WTC11 (cell line): ENCODE data around the gene RPS6KA6. TPM values are rescaled to one million over a fixed set of nuclear protein-coding genes. Genes with fewer than 3 reads are reported as not detected.

Experiments used
- ATAC-seq: fragments of 200-7000 bp; cut with Tn5 transposase; 2 replicates; pipeline ENCODE4 v1.10.0; 2021; ENCODE audit warnings: mild to moderate bottlenecking, moderate library complexity
- CTCF ChIA-PET: fragments of 300-600 bp; sonication (Branson Sonifier 250); formaldehyde crosslinking; loops from one replicate; lab custom pipeline; 2021; ENCODE audit warnings: antibody characterized with exemption; lab: Charles Lee
- POLR2A ChIA-PET: fragments of 350-600 bp; sonication (Branson Sonifier 250); formaldehyde crosslinking; loops from one replicate; lab custom pipeline; 2021; ENCODE audit warnings: antibody characterized with exemption; lab: Charles Lee
- DNase-seq: peaks from one replicate; pipeline ENCODE4 v3.0.0; 2021; ENCODE audit warnings: low spot score
- H3K27ac Mint-ChIP-seq: 2 replicates; pipeline ENCODE4 v1.8.0; 2021; ENCODE audit warnings: mixed read lengths
- H3K27me3 Mint-ChIP-seq: 2 replicates; pipeline ENCODE4 v1.8.0; 2021; ENCODE audit warnings: low read depth, mild to moderate bottlenecking, moderate library complexity, mixed read lengths
- H3K36me3 Mint-ChIP-seq: 2 replicates; pipeline ENCODE4 v1.8.0; 2021; ENCODE audit warnings: mixed read lengths
- H3K4me1 Mint-ChIP-seq: 2 replicates; pipeline ENCODE4 v1.8.0; 2022; ENCODE audit warnings: mixed read lengths
- H3K4me3 Mint-ChIP-seq: 2 replicates; pipeline ENCODE4 v1.8.0; 2021; ENCODE audit warnings: mild to moderate bottlenecking, moderate library complexity, mixed read lengths
- H3K9me3 Mint-ChIP-seq: 2 replicates; pipeline ENCODE4 v1.8.0; 2021; ENCODE audit warnings: mixed read lengths
- AFF4 ChIP-seq: sonication (generic); formaldehyde crosslinking; IDR thresholded peaks from 2 replicates; pipeline ENCODE4 v1.8.1; 2023; ENCODE audit warnings: mild to moderate bottlenecking, missing genetic modification reagents, borderline replicate concordance
- ATF6 ChIP-seq: sonication (generic); formaldehyde crosslinking; IDR thresholded peaks from 2 replicates; pipeline ENCODE4 v1.8.1; 2023; ENCODE audit warnings: mild to moderate bottlenecking, missing genetic modification reagents
- E2F5 ChIP-seq: sonication (generic); formaldehyde crosslinking; IDR thresholded peaks from 2 replicates; pipeline ENCODE4 v1.8.1; 2022; ENCODE audit warnings: mild to moderate bottlenecking, moderate library complexity, missing genetic modification reagents
- ELF4 ChIP-seq: sonication (generic); formaldehyde crosslinking; IDR thresholded peaks from 2 replicates; pipeline ENCODE4 v1.8.1; 2022; ENCODE audit warnings: low read depth, mild to moderate bottlenecking, moderate library complexity, missing genetic modification reagents
- ESRRA ChIP-seq: sonication (generic); formaldehyde crosslinking; IDR thresholded peaks from 2 replicates; pipeline ENCODE4 v1.8.1; 2022; ENCODE audit warnings: mild to moderate bottlenecking, missing genetic modification reagents, borderline replicate concordance
- ETV6 ChIP-seq: sonication (generic); formaldehyde crosslinking; IDR thresholded peaks from 2 replicates; pipeline ENCODE4 v1.8.1; 2022; ENCODE audit warnings: mild to moderate bottlenecking, missing genetic modification reagents
- IRF1 ChIP-seq: sonication (generic); formaldehyde crosslinking; IDR thresholded peaks from 2 replicates; pipeline ENCODE4 v1.8.0; 2023; ENCODE audit warnings: missing genetic modification reagents
- MXD4 ChIP-seq: fragments of 250-450 bp; sonication (Bioruptor Pico); IDR thresholded peaks from 2 replicates; pipeline ENCODE4 v1.8.0; 2021; ENCODE audit warnings: mild to moderate bottlenecking, moderate library complexity, borderline replicate concordance
- PRDM15 ChIP-seq: sonication (generic); formaldehyde crosslinking; IDR thresholded peaks from 2 replicates; pipeline ENCODE4 v1.8.0; 2022; ENCODE audit warnings: missing genetic modification reagents
- PREB ChIP-seq: sonication (generic); formaldehyde crosslinking; IDR thresholded peaks from 2 replicates; pipeline ENCODE4 v1.8.1; 2022; ENCODE audit warnings: mild to moderate bottlenecking, missing genetic modification reagents, moderate library complexity, borderline replicate concordance
- SOX15 ChIP-seq: fragments of 250-450 bp; sonication (Bioruptor Pico); IDR thresholded peaks from 2 replicates; pipeline ENCODE4 v1.9.0; 2021; ENCODE audit warnings: mild to moderate bottlenecking
- TCF7 ChIP-seq: sonication (generic); formaldehyde crosslinking; IDR thresholded peaks from 2 replicates; pipeline ENCODE4 v1.8.0; 2022; ENCODE audit warnings: mild to moderate bottlenecking, low read depth, missing genetic modification reagents, moderate library complexity
- ZBTB43 ChIP-seq: sonication (generic); formaldehyde crosslinking; IDR thresholded peaks from 2 replicates; pipeline ENCODE4 v1.8.1; 2023; ENCODE audit warnings: mild to moderate bottlenecking, missing genetic modification reagents
- ZMAT4 ChIP-seq: fragments of 250-450 bp; sonication (Bioruptor Pico); IDR thresholded peaks from 2 replicates; pipeline ENCODE4 v1.9.0; 2021; ENCODE audit warnings: mild to moderate bottlenecking
- ZNF512 ChIP-seq: sonication (generic); formaldehyde crosslinking; IDR thresholded peaks from 2 replicates; pipeline ENCODE4 v1.8.1; 2022; ENCODE audit warnings: missing genetic modification reagents, borderline replicate concordance
- total RNA-seq: library from RNA; stranded (reverse); gene quantifications from 3 replicates; pipeline ENCODE4 v1.2.3, GENCODE V29; 2021

RPS6KA6 gene
- total RNA-seq, 1 experiment from 2014 or later = 13.3 TPM

- TF ChIP-seq ZBTB43 (CRISPR knock-in tag) = no peak
- no peak for TF ChIP-seq ELF4 (CRISPR knock-in tag)
These were observed 27.3 kb downstream of the RPS6KA6 start (continued) for GRCh38 chrX:84160736-84161135.

- Mint-ChIP-seq H3K9me3 (no peaks in the 10 kb centered on the region), H3K27me3 (no peaks in the 10 kb centered on the region), H3K36me3 (no peaks in the 10 kb centered on the region), H3K27ac (no peak overlapping the region), H3K4me1 (peaks cover 7% of the 10 kb centered on the region), H3K4me3 (no peak overlapping the region)
- DNase-seq (no peak), ATAC-seq (no peak)
- ChIA-PET POLR2A (no interaction called here), CTCF (no interaction called here)
- no peak for TF ChIP-seq E2F5 (CRISPR knock-in tag)
- no peak for TF ChIP-seq TCF7 (CRISPR knock-in tag)
- TF ChIP-seq ETV6 = no peak
- no peak for TF ChIP-seq AFF4
- no peak for TF ChIP-seq ATF6 (CRISPR knock-in tag)
- TF ChIP-seq SOX15 = no peak
- TF ChIP-seq IRF1 (CRISPR knock-in tag) = no peak
- no peak for TF ChIP-seq MXD4 (CRISPR knock-in tag)
- TF ChIP-seq ESRRA = no peak
- no peak for TF ChIP-seq PRDM15
- no peak for TF ChIP-seq ZNF512 (CRISPR knock-in tag)
- TF ChIP-seq ZMAT4 = no peak
- TF ChIP-seq PREB (CRISPR knock-in tag) = no peak
These were observed 31.2 kb downstream of the RPS6KA6 start for GRCh38 chrX:84156821-84157220.
